B cell (primary cell): ENCODE data around the gene CBLN3. TPM values are rescaled to one million over a fixed set of nuclear protein-coding genes. Genes with fewer than 3 reads are reported as not detected.

Experiments
- ATAC-seq: fragments of 200-7000 bp; cut with Tn5 transposase; one replicate; pipeline ENCODE4 v1.10.0; 2021; ENCODE audit warnings: low read depth, mild to moderate bottlenecking, moderate number of reproducible peaks, moderate library complexity
- CTCF ChIA-PET: fragments of 350-600 bp; sonication (Branson Sonifier 250); formaldehyde crosslinking; loops from one replicate; lab custom pipeline; 2021; ENCODE audit warnings: antibody characterized with exemption, inconsistent platforms; lab: Charles Lee
- POLR2A ChIA-PET: fragments of 350-600 bp; sonication (Branson Sonifier 250); formaldehyde crosslinking; loops from one replicate; lab custom pipeline; 2021; ENCODE audit warnings: antibody characterized with exemption; lab: Charles Lee
- DNase-seq: peaks from one replicate; pipeline ENCODE4 v3.0.0; 2013
- H2AFZ ChIP-seq: 2 replicates; pipeline ENCODE4 v1.6.1; 2012; ENCODE audit warnings: mild to moderate bottlenecking, low read depth, low read length; ENCODE audit not compliant: insufficient read depth, poor library complexity, severe bottlenecking
- H3K27ac ChIP-seq, 2 donors: 1 replicate in 1 of 2; 2 replicates in 1 of 2; pipeline ENCODE4 v1.5.1; 2012 to 2013; ENCODE audit warnings: low read length in 2 of 2, mild to moderate bottlenecking in 2 of 2, moderate library complexity in 1 of 2
- H3K27me3 ChIP-seq, 4 experiments: fragments of 200-600 bp in 1 of 4; sonication (generic) in 1 of 4; replicated peaks in 1 of 4; 1 replicate in 2 of 4; 2 replicates in 2 of 4; pipeline versions ENCODE4 v1.6.1 to v1.7.0; 2013 to 2016; ENCODE audit warnings: low read length in 3 of 4, mild to moderate bottlenecking in 2 of 4, mixed read lengths in 1 of 4, moderate library complexity in 1 of 4; ENCODE audit not compliant: insufficient read depth in 4 of 4, control insufficient read depth in 3 of 4; ENCODE audit errors: control extremely low read depth in 1 of 4
- H3K36me3 ChIP-seq, 2 experiments: replicated peaks in 1 of 2; 1 replicate in 1 of 2; 2 replicates in 1 of 2; pipeline versions ENCODE4 v1.6.1 to v1.7.1; 2013; ENCODE audit warnings: low read length in 1 of 2; ENCODE audit not compliant: insufficient read depth in 2 of 2, control insufficient read depth in 1 of 2; ENCODE audit errors: control extremely low read depth in 1 of 2, extremely low read depth in 1 of 2
- H3K4me1 ChIP-seq, 2 donors: fragments of 200-600 bp in 1 of 2; sonication (generic) in 1 of 2; 1 replicate in 1 of 2; 2 replicates in 1 of 2; pipeline versions ENCODE4 v1.5.1 to v1.6.1; 2013 to 2017; ENCODE audit warnings: low read length in 2 of 2; ENCODE audit not compliant: control insufficient read depth in 2 of 2, insufficient read depth in 2 of 2
- H3K4me2 ChIP-seq: replicated peaks from 2 replicates; pipeline ENCODE3; 2012; ENCODE audit warnings: mild to moderate bottlenecking, low read depth, low read length; ENCODE audit not compliant: poor library complexity, severe bottlenecking
- H3K4me3 ChIP-seq, 5 experiments: fragments of 200-600 bp in 1 of 5; sonication (generic) in 1 of 5; 1 replicate in 3 of 5; 2 replicates in 2 of 5; pipeline versions ENCODE4 v1.5.1 to v1.7.0; 2011 to 2016; ENCODE audit warnings: low read length in 4 of 5, mild to moderate bottlenecking in 4 of 5, low read depth in 2 of 5, control low read depth in 1 of 5, moderate library complexity in 1 of 5; ENCODE audit not compliant: insufficient read depth in 1 of 5; ENCODE audit errors: control extremely low read depth in 1 of 5, extremely low read depth in 1 of 5
- H3K79me2 ChIP-seq: fragments of 200-600 bp; sonication (generic); one replicate; pipeline ENCODE4 v1.6.0; 2016; ENCODE audit warnings: low read length; ENCODE audit not compliant: control insufficient read depth, insufficient read depth
- H3K9ac ChIP-seq: fragments of 200-600 bp; sonication (generic); 2 replicates; pipeline ENCODE4 v1.6.1; 2017; ENCODE audit warnings: mild to moderate bottlenecking, low read length, moderate library complexity
- H3K9me3 ChIP-seq, 3 donors: one replicate each; pipeline versions ENCODE4 v1.6.1 to v1.7.1; 2013; ENCODE audit warnings: low read length in 2 of 3; ENCODE audit not compliant: control insufficient read depth in 2 of 3, insufficient read depth in 1 of 3; ENCODE audit errors: control extremely low read depth in 1 of 3
- H4K20me1 ChIP-seq: 2 replicates; pipeline ENCODE4 v1.6.0; 2012; ENCODE audit warnings: mild to moderate bottlenecking, low read length; ENCODE audit not compliant: insufficient read depth, control insufficient read depth, poor library complexity, severe bottlenecking
- H3K27ac Mint-ChIP-seq: one replicate; pipeline ENCODE4 v1.8.0; 2021; ENCODE audit warnings: mixed read lengths
- H3K27me3 Mint-ChIP-seq: one replicate; pipeline ENCODE4 v1.8.0; 2021; ENCODE audit warnings: mixed read lengths
- H3K4me1 Mint-ChIP-seq: one replicate; pipeline ENCODE4 v1.8.0; 2021; ENCODE audit warnings: mixed read lengths
- H3K4me3 Mint-ChIP-seq: one replicate; pipeline ENCODE4 v1.8.0; 2021; ENCODE audit warnings: mixed read lengths
- H3K9me3 Mint-ChIP-seq: one replicate; pipeline ENCODE4 v1.8.0; 2022; ENCODE audit warnings: mixed read lengths; ENCODE audit not compliant: insufficient read depth
- EZH2 ChIP-seq: IDR thresholded peaks from 2 replicates; pipeline ENCODE4 v1.6.1; 2012; ENCODE audit warnings: borderline replicate concordance, low read depth, mild to moderate bottlenecking, moderate library complexity, low read length; ENCODE audit not compliant: insufficient read depth, poor library complexity, severe bottlenecking
- WGBS: methylation state at CpG from one replicate; pipeline ENCODE4 v1.1.5; 2013; ENCODE audit warnings: missing lambda C conversion rate; ENCODE audit not compliant: insufficient coverage; 5-methylcytosine and 5-hydroxymethylcytosine counted together
- intact Hi-C: fragments of 100-400 bp; cut with micrococcal nuclease; formaldehyde crosslinking; loops from one replicate; pipeline ENCODE4 v1.10.0; 2022
- polyA plus RNA-seq: library from polyadenylated mRNA; depleted of rRNA; stranded (reverse); fragments of >200 nt; gene quantifications from 2 replicates; pipeline ENCODE4 v1.2.3, GENCODE V29; 2012
- total RNA-seq, 2 donors: library from RNA; stranded (reverse); fragments of 120-200 nt in 1 of 2; gene quantifications; 1 replicate in 1 of 2; 2 replicates in 1 of 2; pipeline versions ENCODE4 v1.2.3 to v1.2.4, GENCODE V29; 2013 to 2022
- TF ChIP-seq, protein P1 (sequence below): fragments of 200-600 bp; IDR thresholded peaks from one replicate; pipeline ENCODE4 v1.8.0; 2022; ENCODE audit warnings: antibody characterized with exemption, mild to moderate bottlenecking

CBLN3 gene
- total and polyA plus RNA-seq, 2 donors (not counting 1 experiment from before 2014, with no cell fraction given): 35.0 to 134 TPM

DNA sequence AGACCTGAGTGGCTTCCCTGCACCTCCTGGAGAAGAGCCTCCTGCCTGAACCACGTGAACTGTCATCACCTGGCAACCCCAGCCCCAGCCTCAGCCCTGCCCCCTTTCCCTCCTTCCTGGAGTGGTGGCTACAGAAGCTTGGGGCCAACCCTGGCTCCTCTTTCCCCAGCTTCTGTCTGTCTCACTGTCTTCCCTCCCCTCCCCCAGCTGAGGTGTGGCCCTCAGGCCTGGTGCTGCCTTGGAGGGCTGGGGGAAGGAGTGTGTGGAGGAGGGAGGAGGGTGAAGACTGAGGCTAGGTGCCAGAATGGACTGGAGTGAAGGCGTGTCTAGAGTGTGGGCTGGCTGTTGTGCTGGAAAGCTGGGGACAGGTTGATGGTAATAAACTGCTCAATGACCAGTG, 51.8 kb downstream of the CBLN3 start:
- intact Hi-C loops: no loop called here
- no peak overlapping the region for H3K27ac ChIP-seq
- H3K4me3 Mint-ChIP-seq: no peak overlapping the region
- H2AFZ ChIP-seq: no peak overlapping the region
- no peak for ATAC-seq
- H3K9ac ChIP-seq: no peak overlapping the region
- H3K27me3 ChIP-seq: peaks cover 0 to 8% (median 0%) of the 10 kb centered on the region in 4 experiments
- no peaks in the 10 kb centered on the region for H4K20me1 ChIP-seq
- no peak for TF ChIP-seq EZH2
- TF ChIP-seq, protein P1, sequence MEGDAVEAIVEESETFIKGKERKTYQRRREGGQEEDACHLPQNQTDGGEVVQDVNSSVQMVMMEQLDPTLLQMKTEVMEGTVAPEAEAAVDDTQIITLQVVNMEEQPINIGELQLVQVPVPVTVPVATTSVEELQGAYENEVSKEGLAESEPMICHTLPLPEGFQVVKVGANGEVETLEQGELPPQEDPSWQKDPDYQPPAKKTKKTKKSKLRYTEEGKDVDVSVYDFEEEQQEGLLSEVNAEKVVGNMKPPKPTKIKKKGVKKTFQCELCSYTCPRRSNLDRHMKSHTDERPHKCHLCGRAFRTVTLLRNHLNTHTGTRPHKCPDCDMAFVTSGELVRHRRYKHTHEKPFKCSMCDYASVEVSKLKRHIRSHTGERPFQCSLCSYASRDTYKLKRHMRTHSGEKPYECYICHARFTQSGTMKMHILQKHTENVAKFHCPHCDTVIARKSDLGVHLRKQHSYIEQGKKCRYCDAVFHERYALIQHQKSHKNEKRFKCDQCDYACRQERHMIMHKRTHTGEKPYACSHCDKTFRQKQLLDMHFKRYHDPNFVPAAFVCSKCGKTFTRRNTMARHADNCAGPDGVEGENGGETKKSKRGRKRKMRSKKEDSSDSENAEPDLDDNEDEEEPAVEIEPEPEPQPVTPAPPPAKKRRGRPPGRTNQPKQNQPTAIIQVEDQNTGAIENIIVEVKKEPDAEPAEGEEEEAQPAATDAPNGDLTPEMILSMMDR: no peak
- no peak overlapping the region for H3K27ac Mint-ChIP-seq
- H3K9me3 Mint-ChIP-seq: no peaks in the 10 kb centered on the region
- ChIA-PET CTCF (interaction anchor here (1.0 to 1.6 kb wide), 2 partner anchors 12 to 135 kb away, joined by 3 to 5 read pairs; partner anchors contain the start of gene TINF2), POLR2A (no interaction called here)
- H3K9me3 ChIP-seq: no peaks in the 10 kb centered on the region
- H3K27me3 Mint-ChIP-seq: no peaks in the 10 kb centered on the region
- no peaks in the 10 kb centered on the region for H3K4me1 Mint-ChIP-seq
- no peak overlapping the region for H3K4me2 ChIP-seq
- WGBS: 51% methylated on average over 2 of the region's 2 CpGs
- H3K4me3 ChIP-seq: no peak overlapping the region
- no peak for DNase-seq
- H3K4me1 ChIP-seq: no peaks in the 10 kb centered on the region
- H3K36me3 ChIP-seq: no peaks in the 10 kb centered on the region
- H3K79me2 ChIP-seq: no peaks in the 10 kb centered on the region

DNA sequence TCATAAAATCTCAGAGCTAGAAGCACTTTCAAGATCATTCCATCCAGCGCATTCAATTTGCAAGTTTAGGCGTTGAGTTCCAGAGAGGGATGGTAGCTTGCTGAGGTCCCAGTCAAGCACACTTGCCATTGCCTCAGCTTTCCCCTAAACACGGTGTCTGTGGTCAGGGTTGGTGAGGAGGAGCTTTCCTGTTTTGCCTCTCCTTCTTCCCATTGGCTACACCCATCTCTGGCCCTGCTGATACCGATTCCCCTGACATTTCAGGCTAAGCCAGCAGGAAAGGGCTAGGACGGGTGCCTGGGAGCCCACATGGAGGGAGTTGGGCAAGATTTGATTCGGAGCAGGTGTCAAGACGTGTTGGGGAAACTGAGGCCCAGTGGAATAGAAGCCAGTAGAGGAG, 52.3 kb downstream of the CBLN3 start:
- no peak overlapping the region for H3K4me3 Mint-ChIP-seq
- H3K27me3 Mint-ChIP-seq: no peaks in the 10 kb centered on the region
- no peak for TF ChIP-seq EZH2
- TF ChIP-seq, protein P1: no peak
- no peaks in the 10 kb centered on the region for H3K36me3 ChIP-seq
- ChIA-PET CTCF (interaction anchor here (1.0 kb wide), 1 partner anchor 11 kb away, joined by 5 read pairs; no protein-coding TSS in a partner anchor), POLR2A (no interaction called here)
- WGBS: 86% methylated on average over 5 of the region's 7 CpGs
- no peaks in the 10 kb centered on the region for H3K9me3 ChIP-seq
- H3K79me2 ChIP-seq: no peaks in the 10 kb centered on the region
- no peaks in the 10 kb centered on the region for H3K9me3 Mint-ChIP-seq
- ATAC-seq (no peak), DNase-seq (no peak)
- no peak overlapping the region for H3K4me3 ChIP-seq
- H3K27ac Mint-ChIP-seq: no peak overlapping the region
- peaks cover 0 to 8% (median 0%) of the 10 kb centered on the region in 4 experiments for H3K27me3 ChIP-seq
- no peak overlapping the region for H2AFZ ChIP-seq
- no peaks in the 10 kb centered on the region for H3K4me1 ChIP-seq
- no peak overlapping the region for H3K9ac ChIP-seq
- intact Hi-C loops: no loop called here
- H3K4me2 ChIP-seq: no peak overlapping the region
- H3K4me1 Mint-ChIP-seq: no peaks in the 10 kb centered on the region
- no peaks in the 10 kb centered on the region for H4K20me1 ChIP-seq
- H3K27ac ChIP-seq: no peak overlapping the region

Other genes with a start within 250 kb of the CBLN3 start
- 29.8 and 35.0 TPM in 2 replicates for gene IPO4, start 240.9 kb downstream of the CBLN3 start, total RNA-seq
- 26.7 and 28.3 TPM in 2 replicates for gene IPO4, start 240.9 kb downstream of the CBLN3 start, polyA plus RNA-seq
- gene TM9SF1, start 234.2 kb downstream of the CBLN3 start, total RNA-seq: 24.5 and 33.9 TPM in 2 replicates
- gene TM9SF1, start 234.2 kb downstream of the CBLN3 start, polyA plus RNA-seq: 7.6 and 10.0 TPM in 2 replicates
- 1.7 TPM in 2 replicates for gene TSSK4, start 224.0 kb downstream of the CBLN3 start, total RNA-seq
- 0.14 and 0.45 TPM in 2 replicates for gene TSSK4, start 224.0 kb downstream of the CBLN3 start, polyA plus RNA-seq
- gene CHMP4A, start 216.2 kb downstream of the CBLN3 start, total RNA-seq: 102 and 103 TPM in 2 replicates
- 91.2 and 95.1 TPM in 2 replicates for gene CHMP4A, start 216.2 kb downstream of the CBLN3 start, polyA plus RNA-seq
- 11.3 and 17.0 TPM in 2 replicates for gene MDP1, start 213.6 kb downstream of the CBLN3 start, total RNA-seq
- 22.6 and 28.1 TPM in 2 replicates for gene MDP1, start 213.6 kb downstream of the CBLN3 start, polyA plus RNA-seq
- 86.6 and 98.5 TPM in 2 replicates for gene NEDD8, start 197.3 kb downstream of the CBLN3 start, total RNA-seq
- gene NEDD8, start 197.3 kb downstream of the CBLN3 start, polyA plus RNA-seq: 86.7 and 104 TPM in 2 replicates
- gene GMPR2, start 196.7 kb downstream of the CBLN3 start, total RNA-seq: 58.7 and 64.3 TPM in 2 replicates
- gene GMPR2, start 196.7 kb downstream of the CBLN3 start, polyA plus RNA-seq: 33.3 and 39.7 TPM in 2 replicates
- gene TINF2, start 187.0 kb downstream of the CBLN3 start, total RNA-seq: 165 and 169 TPM in 2 replicates
- gene TINF2, start 187.0 kb downstream of the CBLN3 start, polyA plus RNA-seq: 103 and 108 TPM in 2 replicates
- gene TGM1, start 166.5 kb downstream of the CBLN3 start, total RNA-seq: 11.4 and 11.9 TPM in 2 replicates
- 2.7 and 4.9 TPM in 2 replicates for gene TGM1, start 166.5 kb downstream of the CBLN3 start, polyA plus RNA-seq
- gene RABGGTA, start 158.1 kb downstream of the CBLN3 start, total RNA-seq: 57.9 and 70.1 TPM in 2 replicates
- 134 and 159 TPM in 2 replicates for gene RABGGTA, start 158.1 kb downstream of the CBLN3 start, polyA plus RNA-seq
- gene DHRS1, start 129.9 kb downstream of the CBLN3 start, total RNA-seq: 42.7 and 43.7 TPM in 2 replicates
- 69.9 and 76.9 TPM in 2 replicates for gene DHRS1, start 129.9 kb downstream of the CBLN3 start, polyA plus RNA-seq
- gene NOP9, start 129.8 kb downstream of the CBLN3 start, total RNA-seq: 22.6 and 24.5 TPM in 2 replicates
- gene NOP9, start 129.8 kb downstream of the CBLN3 start, polyA plus RNA-seq: 9.7 and 13.7 TPM in 2 replicates
- gene CIDEB, start 121.7 kb downstream of the CBLN3 start, total RNA-seq: 32.8 and 34.3 TPM in 2 replicates
- 17.9 and 26.2 TPM in 2 replicates for gene CIDEB, start 121.7 kb downstream of the CBLN3 start, polyA plus RNA-seq
- gene LTB4R2, start 119.5 kb downstream of the CBLN3 start, total RNA-seq: 10.1 and 11.7 TPM in 2 replicates
- gene LTB4R2, start 119.5 kb downstream of the CBLN3 start, polyA plus RNA-seq: 9.0 and 10.7 TPM in 2 replicates
- gene LTB4R, start 118.2 kb downstream of the CBLN3 start, total RNA-seq: 8.8 and 9.2 TPM in 2 replicates
- 15.7 and 19.1 TPM in 2 replicates for gene LTB4R, start 118.2 kb downstream of the CBLN3 start, polyA plus RNA-seq
- gene ADCY4, start 94.6 kb downstream of the CBLN3 start, total RNA-seq: 5.8 and 7.8 TPM in 2 replicates
- gene ADCY4, start 94.6 kb downstream of the CBLN3 start, polyA plus RNA-seq: 2.3 and 3.4 TPM in 2 replicates
- gene RIPK3, start 89.7 kb downstream of the CBLN3 start, total RNA-seq: 76.6 and 77.6 TPM in 2 replicates
- gene RIPK3, start 89.7 kb downstream of the CBLN3 start, polyA plus RNA-seq: 58.5 and 65.5 TPM in 2 replicates
- 7.6 and 7.9 TPM in 2 replicates for gene NFATC4, start 61.5 kb downstream of the CBLN3 start, total RNA-seq
- 3.1 and 3.7 TPM in 2 replicates for gene NFATC4, start 61.5 kb downstream of the CBLN3 start, polyA plus RNA-seq
- 0.29 and 0.34 TPM in 2 replicates for gene NYNRIN, start 30.7 kb downstream of the CBLN3 start, total RNA-seq
- 0.04 TPM in 2 replicates for gene NYNRIN, start 30.7 kb downstream of the CBLN3 start, polyA plus RNA-seq
- gene KHNYN, start 286 bp upstream of the CBLN3 start, total RNA-seq: 182 and 184 TPM in 2 replicates
- 74.4 and 111 TPM in 2 replicates for gene KHNYN, start 286 bp upstream of the CBLN3 start, polyA plus RNA-seq
- gene SDR39U1, start 13.1 kb upstream of the CBLN3 start, total RNA-seq: 107 and 126 TPM in 2 replicates
- gene SDR39U1, start 13.1 kb upstream of the CBLN3 start, polyA plus RNA-seq: 247 and 248 TPM in 2 replicates
- gene CMA1, start 78.6 kb upstream of the CBLN3 start, total RNA-seq: not detected in 2 replicates
- not detected in 2 replicates for gene CMA1, start 78.6 kb upstream of the CBLN3 start, polyA plus RNA-seq
- gene CTSG, start 146.6 kb upstream of the CBLN3 start, total RNA-seq: not detected in 2 replicates
- not detected in 2 replicates for gene CTSG, start 146.6 kb upstream of the CBLN3 start, polyA plus RNA-seq
- 0.80 TPM in 1 of 2 replicates, not detected in the other for gene GZMH, start 180.0 kb upstream of the CBLN3 start, total RNA-seq
- 0.75 and 2.0 TPM in 2 replicates for gene GZMH, start 180.0 kb upstream of the CBLN3 start, polyA plus RNA-seq
- 1.1 and 1.5 TPM in 2 replicates for gene GZMB, start 204.5 kb upstream of the CBLN3 start, total RNA-seq
- gene GZMB, start 204.5 kb upstream of the CBLN3 start, polyA plus RNA-seq: 0.88 and 1.3 TPM in 2 replicates